ENCODE measurements around the gene NFKBIB.
A peak's percentile ranks its signal among the peaks of the same experiment; 100 is the strongest.
"Not testable (repeated sequence)": the region's sequence is repeated elsewhere in the genome, so short reads cannot be mapped to it uniquely, and the experiment has no call there.

Gene NFKBIB

GRCh38 chr19:38899447-38900201 lies at the start of gene NFKBIB, which contains the start of gene SIRT2:
NFKBIB (plus strand) TSS chr19:38899969; CDS start chr19:38900033, 64 bp downstream.
SIRT2 (minus strand) TSS chr19:38899618; CDS start chr19:38899521, 97 bp downstream.
- DNase-seq, result peak; percentile 97

GRCh38 chr19:38850436-38850975 lies 49.3 kb upstream of the NFKBIB start:
- DNase-seq, result peak; percentile 97

- peak; percentile 85 for DNase-seq
Observed at GRCh38 chr19:38850976-38851621, 48.7 kb upstream of the NFKBIB start.

GRCh38 chr19:38851622-38852230 lies 48.0 kb upstream of the NFKBIB start:
- DNase-seq, result peak; percentile 94

GRCh38 chr19:38852231-38853044 lies 47.3 kb upstream of the NFKBIB start:
- peak; percentile 85 for DNase-seq

- no peak for DNase-seq
Observed at GRCh38 chr19:38853214-38853613, 46.6 kb upstream of the NFKBIB start.

GRCh38 chr19:38854961-38855360 lies 44.8 kb upstream of the NFKBIB start:
- DNase-seq, result not testable (repeated sequence)

- DNase-seq, result not testable (repeated sequence)
Observed at GRCh38 chr19:38855751-38856150, 44.0 kb upstream of the NFKBIB start.

- DNase-seq, result no peak
Observed at GRCh38 chr19:38856813-38857212, 43.0 kb upstream of the NFKBIB start.

GRCh38 chr19:38859631-38860204 lies 40.1 kb upstream of the NFKBIB start:
- not testable (repeated sequence) for DNase-seq

- no peak for DNase-seq
Observed at GRCh38 chr19:38861368-38861767, 38.4 kb upstream of the NFKBIB start.

- DNase-seq, result no peak
Observed at GRCh38 chr19:38862321-38863059, 37.3 kb upstream of the NFKBIB start.

- DNase-seq, result no peak
Observed at GRCh38 chr19:38867171-38867780, 32.5 kb upstream of the NFKBIB start.

- no peak for DNase-seq
Observed at GRCh38 chr19:38868551-38868950, 31.2 kb upstream of the NFKBIB start.

- peak; percentile 82 for DNase-seq
Observed at GRCh38 chr19:38869160-38869835, 30.5 kb upstream of the NFKBIB start.

- peak; percentile 97 for DNase-seq
Observed at GRCh38 chr19:38869836-38870607, 29.7 kb upstream of the NFKBIB start.

- peak; percentile 61 for DNase-seq
Observed at GRCh38 chr19:38870612-38871011, 29.2 kb upstream of the NFKBIB start.

- DNase-seq, result not testable (repeated sequence)
Observed at GRCh38 chr19:38873400-38873799, 26.4 kb upstream of the NFKBIB start.

GRCh38 chr19:38875656-38876395 lies 23.9 kb upstream of the NFKBIB start:
- DNase-seq, result no peak

Data from activated CD8-positive, alpha-beta memory T cell treated with anti-CD3 and anti-CD28 coated beads for 24 hours (primary cell).